Hypothalamus (tissue), 51 donors: ENCODE data around the gene NGDN.

ENCODE experiments used
- DNase-seq, 51 donors: peaks; one replicate each; lab custom pipeline; 2025; lab: John Stamatoyannopoulos, UW

The NGDN gene

DNA sequence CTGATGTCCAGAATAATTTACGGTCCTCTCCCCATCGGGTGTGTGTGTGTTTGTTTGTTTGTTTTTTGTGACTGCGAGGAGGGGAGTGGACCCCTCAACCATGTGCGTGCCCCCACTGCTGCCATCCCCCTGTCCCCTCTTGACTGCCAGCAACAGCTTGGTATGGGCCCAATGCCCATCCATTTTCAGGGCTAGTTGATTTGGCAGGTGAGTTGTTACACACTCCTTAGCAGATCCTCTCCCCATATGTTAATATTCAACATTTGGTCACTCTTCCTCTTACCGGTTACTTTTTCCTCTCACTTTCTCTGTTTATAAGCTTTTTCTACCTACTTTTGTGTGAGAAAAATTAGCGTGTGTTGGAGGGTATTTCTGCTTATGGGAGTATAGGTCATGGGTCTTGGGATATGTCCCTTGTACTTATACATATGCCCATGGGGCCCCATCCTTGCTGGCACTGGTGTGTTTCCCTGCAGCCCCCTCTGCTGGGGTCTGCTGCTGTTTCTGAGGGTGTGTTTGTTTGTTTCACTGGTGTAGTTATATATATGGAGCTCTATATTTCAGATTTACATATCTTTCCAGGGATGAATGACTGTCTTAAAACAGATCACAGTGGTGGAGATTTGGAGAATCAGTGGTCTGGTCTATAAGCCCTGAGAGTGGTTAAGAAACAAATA lies 48.3 kb downstream of the NGDN start:
- DNase-seq = no peak

DNA sequence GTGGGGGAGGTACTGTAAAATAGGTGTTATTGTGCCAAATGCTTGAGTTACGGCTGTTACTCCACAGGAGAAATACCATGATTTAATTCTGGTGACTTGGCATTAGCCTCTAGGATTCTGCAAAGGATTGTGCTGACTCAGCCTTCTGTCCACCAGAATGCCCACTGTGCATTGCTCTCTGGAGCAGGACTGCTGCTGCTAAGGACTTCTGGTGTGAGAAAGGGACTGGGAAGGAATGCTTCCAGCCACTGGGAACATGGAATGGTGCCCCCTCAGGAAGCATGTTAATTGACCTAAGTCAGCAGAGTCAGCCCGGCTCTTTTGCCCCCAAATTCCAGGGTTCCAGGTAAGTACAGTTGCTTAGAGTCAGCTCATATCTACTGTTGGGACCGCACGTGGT lies 49.2 kb downstream of the NGDN start:
- no peak for DNase-seq

DNA sequence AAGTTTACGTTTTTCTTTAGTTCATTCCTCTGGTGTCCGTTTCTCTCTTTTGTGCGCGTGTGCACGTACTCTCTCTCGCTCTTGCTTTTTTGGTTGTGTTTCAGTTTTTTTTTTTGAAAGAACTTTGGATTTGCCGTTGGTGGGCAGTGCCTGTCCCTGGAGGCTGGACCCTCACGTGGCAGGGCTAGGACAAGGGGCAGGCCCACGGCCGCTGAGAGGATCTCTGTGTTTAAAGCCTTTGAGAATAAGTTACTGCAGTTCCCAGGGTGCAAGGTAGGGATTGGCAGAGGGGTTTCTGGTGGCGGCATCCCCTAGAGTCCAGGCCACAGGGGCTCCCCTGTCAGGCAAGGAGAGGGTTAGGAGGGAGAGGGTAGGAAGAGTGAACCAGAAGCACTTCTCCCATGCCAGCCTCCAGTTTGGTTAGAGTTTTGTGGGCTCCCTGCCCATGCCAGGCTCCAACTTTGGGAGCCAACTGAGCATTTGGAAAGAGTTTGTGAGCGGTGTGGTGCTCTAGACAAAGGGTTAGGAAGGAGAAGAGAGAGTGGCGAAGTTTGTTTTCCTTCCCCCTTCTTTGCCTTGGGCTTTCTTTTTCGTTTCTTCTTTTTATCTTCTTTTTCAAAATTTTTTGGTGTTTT lies 51.5 kb downstream of the NGDN start:
- peak in 4 of 51 donors; percentile 21 to 44 (median 28) for DNase-seq

DNA sequence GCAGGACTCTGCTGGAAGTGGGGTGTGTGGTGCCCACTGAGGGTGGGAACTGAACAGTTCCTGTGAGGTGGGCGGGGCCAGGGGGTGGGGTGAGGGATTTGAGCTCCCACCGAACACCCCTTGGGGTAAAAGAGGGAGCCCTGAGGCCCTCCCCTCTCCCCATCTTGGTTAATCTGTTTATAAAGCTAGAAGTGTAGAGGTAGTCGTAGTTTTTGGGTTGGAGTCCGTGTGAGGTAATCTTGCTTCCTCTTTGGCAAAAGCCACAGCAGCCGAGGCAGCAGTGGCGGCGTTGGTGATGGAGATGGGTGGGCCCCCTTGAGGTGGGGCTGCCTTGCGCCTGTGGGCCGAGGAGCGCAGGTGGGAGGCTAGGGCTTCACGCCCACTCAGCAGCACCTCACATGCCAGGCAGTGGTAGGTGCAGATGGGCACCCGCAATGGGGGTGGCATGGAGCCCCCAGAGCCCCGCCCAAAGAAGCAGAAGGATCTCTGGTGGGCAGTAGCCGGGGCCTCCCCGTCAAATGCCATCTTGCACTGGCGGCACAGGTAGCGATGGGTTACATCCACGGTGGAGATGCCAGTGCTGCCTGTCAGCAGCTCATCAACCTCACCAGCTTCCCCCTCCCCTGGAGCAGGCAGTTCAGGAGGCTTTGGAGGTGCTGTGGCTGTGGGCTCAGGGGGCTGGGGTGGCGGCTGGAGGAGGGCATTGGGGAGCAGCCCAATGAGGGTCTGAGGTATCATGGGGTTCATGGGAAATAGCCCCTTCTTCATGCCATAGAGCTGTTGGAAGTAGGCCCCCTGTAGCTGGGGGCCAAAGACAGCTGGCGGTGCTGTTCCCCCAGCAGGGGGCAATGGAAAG lies 52.5 kb downstream of the NGDN start:
- no peak for DNase-seq

DNA sequence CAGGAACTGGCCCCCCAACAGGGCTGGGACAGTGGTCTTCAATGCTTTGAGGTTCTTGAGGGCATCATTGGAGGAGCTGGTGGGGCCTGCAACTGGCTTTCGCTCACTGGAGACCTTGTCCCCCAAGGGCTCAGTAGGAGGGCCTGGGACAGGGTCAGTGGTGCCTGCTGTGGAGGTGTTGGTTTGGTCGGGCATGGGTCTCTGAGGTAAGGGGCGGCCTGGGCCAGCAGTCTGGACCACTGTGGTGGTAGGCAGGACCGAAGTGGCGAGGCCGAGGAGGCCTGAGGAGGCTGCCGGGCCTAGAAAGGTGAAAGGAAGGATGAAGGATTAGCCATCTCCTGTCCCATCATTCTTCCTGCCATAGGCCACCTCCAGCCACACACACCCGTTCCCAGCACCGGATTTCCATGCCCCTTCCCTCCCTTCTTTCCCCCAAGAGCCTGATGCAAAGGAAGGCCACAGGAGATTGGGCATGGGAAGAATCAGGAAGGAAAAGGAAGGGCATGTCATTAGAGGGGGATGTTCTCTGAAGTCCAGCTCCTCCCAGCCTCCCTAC lies 53.2 kb downstream of the NGDN start:
- no peak for DNase-seq

DNA sequence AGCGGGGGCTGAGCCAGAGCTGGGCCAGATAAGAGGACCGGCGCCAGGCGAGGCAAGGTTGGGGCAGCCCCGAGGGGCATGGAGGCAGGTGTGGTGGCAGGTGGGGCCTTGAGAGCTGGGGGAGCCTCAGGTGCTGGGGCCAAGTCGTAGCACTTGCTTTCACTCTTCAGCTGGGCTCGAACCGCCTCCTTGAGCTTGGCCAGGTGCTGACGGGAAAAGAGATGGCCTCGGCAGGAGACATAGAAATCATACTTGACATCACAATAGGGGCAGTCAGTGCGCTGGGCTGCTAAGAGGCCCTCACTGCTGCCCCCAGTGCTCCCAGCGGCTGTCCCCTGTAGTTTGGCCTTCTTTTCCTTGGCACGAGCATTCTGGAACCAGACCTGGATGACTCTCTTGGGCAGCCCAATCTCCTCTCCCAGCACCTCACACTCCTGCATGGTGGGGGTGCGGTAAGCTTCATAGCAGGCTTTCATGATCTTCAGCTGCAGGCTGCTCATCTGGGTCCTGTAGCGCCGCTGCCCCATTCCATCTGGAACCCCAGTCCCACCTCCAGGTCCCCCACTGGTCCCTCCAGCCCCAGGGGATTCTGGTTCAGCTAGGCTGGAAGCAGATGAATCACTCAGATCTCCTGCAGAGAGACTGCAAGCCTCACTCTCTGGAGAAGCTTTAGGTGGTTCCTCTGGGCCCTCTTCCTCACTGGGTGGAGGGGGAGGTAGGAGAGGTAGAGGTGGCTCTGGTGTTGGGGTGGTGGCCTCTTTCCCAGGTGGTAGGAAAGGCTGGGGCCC lies 53.9 kb downstream of the NGDN start:
- DNase-seq = no peak

DNA sequence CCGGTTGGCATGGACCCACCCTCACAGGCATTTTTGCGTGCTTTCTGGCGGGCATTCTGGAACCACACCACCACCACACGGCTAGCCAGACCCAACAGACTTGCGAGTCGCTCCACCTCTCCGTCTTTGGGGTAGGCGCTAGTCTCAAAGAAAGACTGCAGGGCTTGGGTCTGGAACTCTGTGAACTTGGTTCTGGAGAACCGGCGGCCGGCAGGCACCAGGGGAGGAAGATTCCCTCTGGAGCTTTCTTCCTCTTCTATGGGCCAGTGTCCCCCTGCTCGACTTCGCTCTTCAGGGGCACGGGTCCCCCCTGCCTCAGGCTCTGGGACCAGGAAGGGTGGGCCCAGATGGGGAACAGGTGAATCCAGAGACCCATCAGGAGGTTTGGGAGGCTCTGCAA lies 55.5 kb downstream of the NGDN start:
- no peak for DNase-seq

DNA sequence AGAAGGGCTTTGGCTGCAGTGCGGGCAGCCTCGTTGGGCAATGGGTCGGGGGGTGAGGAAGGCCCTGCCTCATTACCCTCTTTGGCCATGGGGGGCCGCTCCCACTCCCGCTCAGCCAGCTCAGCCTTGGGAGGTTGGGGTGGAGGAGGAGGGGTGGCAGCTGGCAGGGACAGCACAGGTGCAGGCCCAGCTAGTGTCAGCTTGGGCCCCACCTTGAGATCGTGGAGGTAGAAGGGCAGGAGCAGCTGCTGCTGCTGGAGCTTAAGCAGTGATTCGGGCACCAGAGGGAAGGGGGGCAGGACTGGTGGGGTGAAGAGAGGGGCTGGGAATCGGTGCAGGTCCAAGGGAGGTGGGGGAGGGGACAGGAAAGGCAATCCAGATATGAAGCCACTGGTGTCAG lies 56.1 kb downstream of the NGDN start:
- no peak for DNase-seq
